ENCODE data around the gene SNAPIN. TPM values are rescaled to one million over a fixed set of nuclear protein-coding genes. Genes with fewer than 3 reads are reported as not detected.

SNAPIN gene
- total RNA-seq, 1 experiment from 2014 or later = 23.4 TPM

DNA sequence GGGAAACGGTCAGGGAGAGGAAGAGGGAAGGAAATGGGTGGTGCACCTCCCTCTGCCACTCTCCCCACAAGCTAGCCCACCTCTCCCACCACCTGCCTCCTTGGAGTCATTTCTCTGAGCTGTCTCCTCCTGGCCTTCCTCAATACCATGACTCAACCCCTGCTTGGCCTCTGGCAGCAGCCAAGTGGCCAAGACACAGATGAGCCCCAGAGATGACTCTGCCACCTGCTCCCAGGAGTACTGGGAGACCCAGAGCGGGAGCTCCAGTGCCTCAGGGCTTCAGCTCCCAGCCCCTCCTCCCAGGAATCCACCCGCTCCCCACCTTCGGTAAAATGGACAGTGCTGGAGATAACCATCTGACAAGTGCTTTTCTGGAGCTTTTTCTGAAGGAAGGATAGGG, 48.2 kb upstream of the SNAPIN start (continued):
- TF ChIP-seq, protein P1, sequence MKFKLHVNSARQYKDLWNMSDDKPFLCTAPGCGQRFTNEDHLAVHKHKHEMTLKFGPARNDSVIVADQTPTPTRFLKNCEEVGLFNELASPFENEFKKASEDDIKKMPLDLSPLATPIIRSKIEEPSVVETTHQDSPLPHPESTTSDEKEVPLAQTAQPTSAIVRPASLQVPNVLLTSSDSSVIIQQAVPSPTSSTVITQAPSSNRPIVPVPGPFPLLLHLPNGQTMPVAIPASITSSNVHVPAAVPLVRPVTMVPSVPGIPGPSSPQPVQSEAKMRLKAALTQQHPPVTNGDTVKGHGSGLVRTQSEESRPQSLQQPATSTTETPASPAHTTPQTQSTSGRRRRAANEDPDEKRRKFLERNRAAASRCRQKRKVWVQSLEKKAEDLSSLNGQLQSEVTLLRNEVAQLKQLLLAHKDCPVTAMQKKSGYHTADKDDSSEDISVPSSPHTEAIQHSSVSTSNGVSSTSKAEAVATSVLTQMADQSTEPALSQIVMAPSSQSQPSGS (CRISPR knock-in tag; IDR thresholded peaks at IDR 0.05; ENCODE audit: borderline replicate concordance, low read depth) = no peak
- TF ChIP-seq ZNF232 (CRISPR knock-in tag; IDR thresholded peaks at IDR 0.05) (no peak), ZNF281 (CRISPR knock-in tag; IDR thresholded peaks at IDR 0.05) (no peak), E2F1 (CRISPR knock-in tag; IDR thresholded peaks at IDR 0.05) (no peak), HMGXB4 (CRISPR knock-in tag; IDR thresholded peaks at IDR 0.05) (no peak)

DNA sequence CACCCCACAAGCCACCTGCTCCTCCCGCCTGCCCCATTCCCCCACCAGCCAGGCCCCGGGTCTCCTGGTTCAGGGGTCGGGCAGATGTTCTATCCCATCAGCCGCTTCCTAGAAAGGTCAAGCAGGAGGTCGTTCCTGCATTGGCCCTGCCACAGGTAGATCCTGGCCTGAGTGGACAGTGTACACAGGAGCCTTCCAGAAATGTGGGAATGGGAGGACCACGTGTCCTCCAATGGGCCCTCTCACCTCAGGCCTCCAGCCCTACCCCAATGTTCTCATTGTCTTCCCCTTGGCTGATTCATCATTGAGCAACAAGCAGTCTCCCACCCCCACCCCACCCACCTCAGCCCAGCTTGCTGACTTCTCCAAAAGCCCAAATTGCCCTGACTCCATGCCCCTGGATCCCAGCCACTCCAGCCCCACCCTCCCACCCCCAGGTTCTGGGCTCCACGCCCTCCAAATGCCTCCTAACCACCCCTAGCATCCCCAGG, 47.6 kb upstream of the SNAPIN start:
- TF ChIP-seq SP1 (CRISPR knock-in tag; conservative IDR thresholded peaks at IDR 0.05) = no peak
- no peak for TF ChIP-seq GRHL2 (CRISPR knock-in tag; IDR thresholded peaks at IDR 0.05; ENCODE audit: insufficient replicate concordance, severe bottlenecking)
- no peak for TF ChIP-seq ZBTB43 (CRISPR knock-in tag; IDR thresholded peaks at IDR 0.05)
- no peak for TF ChIP-seq ZNF281 (CRISPR knock-in tag; IDR thresholded peaks at IDR 0.05)
- no peak for TF ChIP-seq JUN (CRISPR knock-in tag; IDR thresholded peaks at IDR 0.05)
- no peak for TF ChIP-seq GABPB1 (CRISPR knock-in tag; IDR thresholded peaks at IDR 0.05)
- TF ChIP-seq FOXJ3 (CRISPR knock-in tag; IDR thresholded peaks at IDR 0.05; ENCODE audit: borderline replicate concordance) = no peak
- TF ChIP-seq ZNF263 (CRISPR knock-in tag; IDR thresholded peaks at IDR 0.05; ENCODE audit: low read depth) = no peak
- no peak for TF ChIP-seq HMGXB4 (CRISPR knock-in tag; IDR thresholded peaks at IDR 0.05)
- no peaks in the 10 kb centered on the region; the same call in 1 of the 2 replicates for H3K27me3 Mint-ChIP-seq (ENCODE audit: low read depth)
- CTCF ChIA-PET = interaction anchor here (1.9 to 14.4 kb wide), 3 partner anchors 12 to 39 kb away, joined by 5 to 230 read pairs (median 33); partner anchors contain the start of genes S100A1 and S100A13
- H3K4me1 Mint-ChIP-seq = peaks cover 60% of the 10 kb centered on the region
- no peaks in the 10 kb centered on the region for H3K9me3 Mint-ChIP-seq
- no peak overlapping the region for H3K4me3 Mint-ChIP-seq
- no peak for DNase-seq (ENCODE audit: low spot score)
- ATAC-seq = no peak
- H3K27ac Mint-ChIP-seq = no peak overlapping the region
- POLR2A ChIA-PET = no interaction called here
- H3K36me3 Mint-ChIP-seq = no peaks in the 10 kb centered on the region

All from WTC11 (cell line).